Endothelial cell of umbilical vein (primary cell): ENCODE data around the gene LOXL3. TPM values are rescaled to one million over a fixed set of nuclear protein-coding genes. Genes with fewer than 3 reads are reported as not detected.

Experiments
- BruUV-seq: library from RNA; stranded (reverse); fragments of 400-500 nt; replicated peaks from 2 replicates; lab custom pipeline; 2021; lab: Mats Ljungman, UMichigan
- CTCF ChIA-PET: fragments of 300-600, 350-600 bp; sonication (Branson Sonifier 250); formaldehyde crosslinking; loops from one replicate; lab custom pipeline; 2021; ENCODE audit warnings: antibody characterized with exemption, inconsistent platforms; lab: Charles Lee
- POLR2A ChIA-PET: fragments of 300-600, 350-600 bp; sonication (Branson Sonifier 250); formaldehyde crosslinking; loops from one replicate; lab custom pipeline; 2021; ENCODE audit warnings: antibody characterized with exemption, inconsistent platforms; lab: Charles Lee
- DNase-seq: peaks from one replicate; pipeline ENCODE4 v3.0.0-alpha.2; 2011; ENCODE audit warnings: low read depth, low spot score
- FAIRE-seq: peaks from 2 replicates; lab custom pipeline; 2011; peaks lifted over from hg19 to GRCh38; lab: Jason Lieb, UNC
- H2AFZ ChIP-seq: 2 replicates; pipeline ENCODE4 v1.6.0; 2012; ENCODE audit warnings: low read depth, low read length, control low read depth, inconsistent platforms
- H3K27ac ChIP-seq: 2 replicates; pipeline ENCODE4 v1.5.1; 2011; ENCODE audit warnings: low read depth, mild to moderate bottlenecking, control low read depth, low read length, moderate library complexity; ENCODE audit not compliant: insufficient read depth
- H3K27me3 ChIP-seq, 2 experiments: 2 replicates each; pipeline versions ENCODE4 v1.6.0 to v1.6.1; 2011; ENCODE audit warnings: low read length in 2 of 2, mixed read lengths in 1 of 2; ENCODE audit not compliant: control insufficient read depth in 2 of 2, insufficient read depth in 2 of 2
- H3K36me3 ChIP-seq, 2 experiments: 2 replicates in 1 of 2; 3 replicates in 1 of 2; pipeline ENCODE4 v1.5.1; 2011; ENCODE audit warnings: low read length in 2 of 2, mild to moderate bottlenecking in 1 of 2, moderate library complexity in 1 of 2; ENCODE audit not compliant: control insufficient read depth in 2 of 2, insufficient read depth in 2 of 2; ENCODE audit errors: extremely low read depth in 1 of 2
- H3K4me1 ChIP-seq: 3 replicates; pipeline ENCODE4 v1.5.1; 2011; ENCODE audit warnings: mild to moderate bottlenecking, low read length; ENCODE audit not compliant: control insufficient read depth, insufficient read depth; ENCODE audit errors: extremely low read depth
- H3K4me2 ChIP-seq: 2 replicates; pipeline ENCODE4 v1.6.1; 2011; ENCODE audit warnings: low read length, control low read depth, mixed read lengths; ENCODE audit not compliant: insufficient read depth
- H3K4me3 ChIP-seq, 3 experiments: fragments of 200-600 bp in 1 of 3; sonication (generic), shearing (Covaris generic) in 1 of 3; replicated peaks in 1 of 3; 2 replicates each; pipeline ENCODE4 v1.5.1; 2011 to 2016; ENCODE audit warnings: control low read depth in 3 of 3, low read length in 3 of 3, mild to moderate bottlenecking in 2 of 3, inconsistent platforms in 1 of 3, low read depth in 1 of 3, moderate library complexity in 1 of 3; ENCODE audit not compliant: insufficient read depth in 1 of 3
- H3K79me2 ChIP-seq: 2 replicates; pipeline ENCODE4 v1.6.0; 2012; ENCODE audit warnings: low read length, inconsistent platforms; ENCODE audit not compliant: control insufficient read depth, insufficient read depth
- H3K9ac ChIP-seq: replicated peaks from 2 replicates; pipeline ENCODE3; 2011; ENCODE audit warnings: low read length, control low read depth; ENCODE audit not compliant: insufficient read depth; ENCODE audit errors: extremely low read depth
- H3K9me1 ChIP-seq: replicated peaks from 3 replicates; pipeline ENCODE4 v1.6.0; 2011; ENCODE audit warnings: mild to moderate bottlenecking, low read length; ENCODE audit not compliant: control insufficient read depth, insufficient read depth; ENCODE audit errors: extremely low read depth
- H3K9me3 ChIP-seq: replicated peaks from 2 replicates; pipeline ENCODE4 v1.5.1; 2012; ENCODE audit warnings: low read length, inconsistent platforms; ENCODE audit not compliant: control insufficient read depth, insufficient read depth
- H4K20me1 ChIP-seq: replicated peaks from 2 replicates; pipeline ENCODE3; 2011; ENCODE audit warnings: mild to moderate bottlenecking, low read length; ENCODE audit not compliant: control insufficient read depth, insufficient read depth; ENCODE audit errors: extremely low read depth
- EZH2 ChIP-seq: IDR thresholded peaks from 2 replicates; pipeline ENCODE4 v1.6.1; 2012; ENCODE audit warnings: borderline replicate concordance, low read depth, mild to moderate bottlenecking, moderate library complexity, low read length, inconsistent platforms; ENCODE audit not compliant: severe bottlenecking
- FOS ChIP-seq: IDR thresholded peaks from 2 replicates; pipeline ENCODE4 v1.6.1; 2011; ENCODE audit warnings: mild to moderate bottlenecking, low read length, moderate library complexity, borderline replicate concordance; ENCODE audit not compliant: insufficient read depth
- GATA2 ChIP-seq: IDR thresholded peaks from 2 replicates; pipeline ENCODE4 v1.7.0; 2011; ENCODE audit warnings: low read depth, mild to moderate bottlenecking, moderate library complexity, mixed read lengths, low read length; ENCODE audit not compliant: insufficient read length, insufficient read depth
- JUN ChIP-seq: IDR thresholded peaks from 2 replicates; pipeline ENCODE4 v1.6.1; 2011; ENCODE audit warnings: borderline replicate concordance, low read depth; ENCODE audit not compliant: insufficient read length, insufficient read depth
- MYC ChIP-seq: IDR thresholded peaks from one replicate; pipeline ENCODE4 v1.6.1; 2011; ENCODE audit warnings: mild to moderate bottlenecking, low read depth, low read length
- POLR2A ChIP-seq: IDR thresholded peaks from 2 replicates; pipeline ENCODE4 v1.6.1; 2012; ENCODE audit warnings: low read depth, mild to moderate bottlenecking, control low read depth, low read length
- POLR2AphosphoS5 ChIP-seq: IDR thresholded peaks from 2 replicates; pipeline ENCODE4 v1.6.1; 2012; ENCODE audit warnings: low read depth, mild to moderate bottlenecking, control low read depth, low read length, moderate library complexity; ENCODE audit not compliant: insufficient read depth
- dilution Hi-C: fragments of 300-500 bp; cut with MboI; formaldehyde crosslinking; loops from one replicate; pipeline ENCODE4 v1.15.0; 2019; ENCODE audit warnings: low sequenced_read_pairs; ENCODE audit not compliant: extremely low pct_ligation_motif_present
- intact Hi-C: fragments of 100-400 bp; cut with micrococcal nuclease; formaldehyde crosslinking; loops from one replicate; pipeline ENCODE4 v1.10.0; 2022
- polyA plus RNA-seq, 4 experiments: library from polyadenylated mRNA; depleted of rRNA in 3 of 4; stranded (reverse) in 3 of 4; unstranded in 1 of 4; fragments of >200 nt; gene quantifications; 2 replicates each; pipeline versions ENCODE4 v1.2.1 to v1.2.3, GENCODE V29; 2011 to 2012; ENCODE audit warnings: missing spikeins in 1 of 4
- total RNA-seq: library from RNA; stranded (reverse); gene quantifications from 2 replicates; pipeline ENCODE4 v1.2.3, GENCODE V29; 2021
- TF ChIP-seq, protein P1 (sequence below): IDR thresholded peaks from 2 replicates; pipeline ENCODE4 v1.6.1; 2011; ENCODE audit not compliant: insufficient read depth, insufficient read length
- TF ChIP-seq, protein P2 (sequence below), 2 donors: IDR thresholded peaks; 1 replicate in 1 of 2; 2 replicates in 1 of 2; pipeline ENCODE4 v1.5.1; 2011; ENCODE audit warnings: low read length in 2 of 2, mild to moderate bottlenecking in 2 of 2, moderate library complexity in 2 of 2, control low read depth in 1 of 2, inconsistent platforms in 1 of 2, low read depth in 1 of 2; ENCODE audit not compliant: insufficient read depth in 1 of 2; ENCODE audit errors: extremely low read depth in 1 of 2

The LOXL3 gene
- total and polyA plus RNA-seq, 2 donors (not counting 3 experiments of a cell fraction or from before 2014, with no cell fraction given), result 0.95 to 1.3 TPM

DNA sequence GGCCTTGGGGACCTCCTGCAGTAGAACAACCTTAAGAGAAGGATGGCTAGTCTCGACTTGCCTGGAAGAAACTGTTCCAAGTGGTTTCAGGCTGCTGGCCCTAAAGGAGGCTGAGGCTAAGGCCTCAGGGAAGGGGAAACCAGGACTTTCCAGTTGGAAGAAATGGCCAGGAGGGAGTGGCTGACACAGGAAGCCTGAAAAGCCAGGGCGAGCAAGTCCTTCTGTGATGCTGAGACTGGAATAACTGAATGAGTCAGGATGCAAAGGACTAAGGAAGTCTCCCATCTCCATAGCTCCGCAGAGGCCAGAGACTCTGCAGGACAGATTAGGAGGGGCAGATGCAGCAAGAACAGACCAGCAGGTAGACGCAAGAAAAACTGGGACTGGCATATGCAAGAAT is 16.6 kb downstream of the LOXL3 start:
- H4K20me1 ChIP-seq, result no peaks in the 10 kb centered on the region
- H2AFZ ChIP-seq, result no peak overlapping the region
- H3K9me1 ChIP-seq, result no peaks in the 10 kb centered on the region
- no peaks in the 10 kb centered on the region for H3K4me1 ChIP-seq
- H3K36me3 ChIP-seq, result peaks cover 0 to 10% of the 10 kb centered on the region in 2 experiments
- FAIRE-seq (no peak), DNase-seq (no peak)
- CTCF ChIA-PET, result interaction anchor here (1.8 kb wide), 1 partner anchor 51 kb away, joined by 5 read pairs; no protein-coding TSS in a partner anchor
- H3K9me3 ChIP-seq, result no peaks in the 10 kb centered on the region
- dilution Hi-C loops, result no loop called here
- no peak overlapping the region for H3K27ac ChIP-seq
- H3K9ac ChIP-seq, result no peak overlapping the region
- TF ChIP-seq GATA2 (no peak), EZH2 (no peak), POLR2A (no peak), JUN (no peak), FOS (no peak), MYC (no peak), POLR2AphosphoS5 (no peak)
- TF ChIP-seq, protein P1, sequence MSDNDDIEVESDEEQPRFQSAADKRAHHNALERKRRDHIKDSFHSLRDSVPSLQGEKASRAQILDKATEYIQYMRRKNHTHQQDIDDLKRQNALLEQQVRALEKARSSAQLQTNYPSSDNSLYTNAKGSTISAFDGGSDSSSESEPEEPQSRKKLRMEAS, result no peak
- TF ChIP-seq, protein P2, sequence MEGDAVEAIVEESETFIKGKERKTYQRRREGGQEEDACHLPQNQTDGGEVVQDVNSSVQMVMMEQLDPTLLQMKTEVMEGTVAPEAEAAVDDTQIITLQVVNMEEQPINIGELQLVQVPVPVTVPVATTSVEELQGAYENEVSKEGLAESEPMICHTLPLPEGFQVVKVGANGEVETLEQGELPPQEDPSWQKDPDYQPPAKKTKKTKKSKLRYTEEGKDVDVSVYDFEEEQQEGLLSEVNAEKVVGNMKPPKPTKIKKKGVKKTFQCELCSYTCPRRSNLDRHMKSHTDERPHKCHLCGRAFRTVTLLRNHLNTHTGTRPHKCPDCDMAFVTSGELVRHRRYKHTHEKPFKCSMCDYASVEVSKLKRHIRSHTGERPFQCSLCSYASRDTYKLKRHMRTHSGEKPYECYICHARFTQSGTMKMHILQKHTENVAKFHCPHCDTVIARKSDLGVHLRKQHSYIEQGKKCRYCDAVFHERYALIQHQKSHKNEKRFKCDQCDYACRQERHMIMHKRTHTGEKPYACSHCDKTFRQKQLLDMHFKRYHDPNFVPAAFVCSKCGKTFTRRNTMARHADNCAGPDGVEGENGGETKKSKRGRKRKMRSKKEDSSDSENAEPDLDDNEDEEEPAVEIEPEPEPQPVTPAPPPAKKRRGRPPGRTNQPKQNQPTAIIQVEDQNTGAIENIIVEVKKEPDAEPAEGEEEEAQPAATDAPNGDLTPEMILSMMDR (IDR thresholded peaks at IDR 0.05; ENCODE audit: extremely low read depth in 1 of 2, insufficient read depth in 1 of 2, low read depth in 1 of 2, low read length in 2 of 2), result no peak
- no TSS peak for BruUV-seq
- intact Hi-C loops, result no loop called here
- no peak overlapping the region for H3K4me2 ChIP-seq
- H3K79me2 ChIP-seq, result no peaks in the 10 kb centered on the region
- no peak overlapping the region for H3K4me3 ChIP-seq
- POLR2A ChIA-PET, result no interaction called here
- peaks cover 13% of the 10 kb centered on the region in 2 experiments for H3K27me3 ChIP-seq
